HAP-1 (cell line): Measurements from ENCODE around the gene DDX55.

Experiments
- DNase-seq, 2 experiments: peaks; one replicate each; pipeline ENCODE4 v3.0.0-alpha.2; 2016 to 2020; ENCODE audit warnings: low spot score in 2 of 2
- H3K27me3 ChIP-seq: fragments of 250-450 bp; sonication (Bioruptor Pico); 2 replicates; pipeline ENCODE4 v1.5.1; 2020; ENCODE audit warnings: low read depth, mild to moderate bottlenecking, moderate library complexity
- H3K36me3 ChIP-seq: fragments of 250-450 bp; sonication (Bioruptor Pico); replicated peaks from 2 replicates; pipeline ENCODE4 v1.5.1; 2020; ENCODE audit warnings: mild to moderate bottlenecking
- H3K4me1 ChIP-seq: fragments of 250-450 bp; sonication (Bioruptor Pico); 2 replicates; pipeline ENCODE4 v1.5.1; 2020; ENCODE audit warnings: mild to moderate bottlenecking
- H3K4me3 ChIP-seq: fragments of 250-450 bp; sonication (Bioruptor Pico); 2 replicates; pipeline ENCODE4 v1.5.1; 2020; ENCODE audit warnings: mild to moderate bottlenecking, moderate library complexity
- H3K9me3 ChIP-seq: fragments of 250-450 bp; sonication (Bioruptor Pico); 2 replicates; pipeline ENCODE4 v1.5.1; 2020; ENCODE audit warnings: mild to moderate bottlenecking, moderate library complexity
- in situ Hi-C: fragments of 300-500 bp; cut with MboI; formaldehyde crosslinking; loops from 3 replicates; pipeline ENCODE4 v1.14.3; 2020; ENCODE audit warnings: low sequenced_read_pairs, inconsistent platforms, mixed read lengths

Gene DDX55

GRCh38 chr12:123621619-123622530 lies 20.0 kb downstream of the DDX55 start:
- no peak for DNase-seq
- Histone ChIP-seq H3K9me3 (no peaks in the 10 kb centered on the region), H3K4me3 (no peak overlapping the region), H3K4me1 (no peaks in the 10 kb centered on the region), H3K27me3 (no peaks in the 10 kb centered on the region), H3K36me3 (peaks cover 91% of the 10 kb centered on the region)
- in situ Hi-C loops, result loop anchor here (25.0 kb wide), 4 partner anchors 310 to 1110 kb away; partner anchors contain the start of gene ZCCHC8

- Histone ChIP-seq H3K4me3 (peak within 1 kb of the TSS; percentile 74), H3K27me3 (no peaks in the 10 kb centered on the region), H3K4me1 (peaks cover 4% of the 10 kb centered on the region), H3K36me3 (peaks cover 29% of the 10 kb centered on the region), H3K9me3 (no peaks in the 10 kb centered on the region)
- in situ Hi-C loops, result no loop called here
- peak; percentile 94 to 97 for DNase-seq
Measured at GRCh38 chr12:123633379-123634141, 31.7 kb downstream of the DDX55 start, which contains the start of the genes EIF2B1 and GTF2H3. Gene EIF2B1, minus strand, starts transcription at chr12:123633686. Its CDS starts 129 bp downstream, at chr12:123633557. Gene GTF2H3, plus strand, starts transcription at chr12:123633829. Its CDS starts 31 bp downstream, at chr12:123633860.

- in situ Hi-C loops, result no loop called here
- no peaks in the 10 kb centered on the region for H3K9me3 ChIP-seq
- DNase-seq, result peak in 1 of 2 experiments; percentile 12
- H3K36me3 ChIP-seq, result peaks cover 23% of the 10 kb centered on the region
- H3K27me3 ChIP-seq, result no peaks in the 10 kb centered on the region
- peaks cover 4% of the 10 kb centered on the region for H3K4me1 ChIP-seq
- H3K4me3 ChIP-seq, result peak overlapping the region; percentile 74
Measured at GRCh38 chr12:123634142-123634561, 32.3 kb downstream of the DDX55 start.

- Histone ChIP-seq H3K9me3 (no peaks in the 10 kb centered on the region), H3K4me3 (no peak overlapping the region), H3K27me3 (no peaks in the 10 kb centered on the region), H3K36me3 (peaks cover 72% of the 10 kb centered on the region), H3K4me1 (peaks cover 2% of the 10 kb centered on the region; the same call in 1 of the 2 replicates)
- no peak for DNase-seq
- in situ Hi-C loops, result no loop called here
Measured at GRCh38 chr12:123643911-123644310, 42.0 kb downstream of the DDX55 start.

- H3K4me3 ChIP-seq, result no peak overlapping the region
- no peak for DNase-seq
- H3K27me3 ChIP-seq, result no peaks in the 10 kb centered on the region
- H3K36me3 ChIP-seq, result peaks cover 80% of the 10 kb centered on the region
- no peaks in the 10 kb centered on the region for H3K9me3 ChIP-seq
- in situ Hi-C loops, result no loop called here
- no peaks in the 10 kb centered on the region; the same call in 1 of the 2 replicates for H3K4me1 ChIP-seq
Measured at GRCh38 chr12:123645380-123645779, 43.5 kb downstream of the DDX55 start.

DNA sequence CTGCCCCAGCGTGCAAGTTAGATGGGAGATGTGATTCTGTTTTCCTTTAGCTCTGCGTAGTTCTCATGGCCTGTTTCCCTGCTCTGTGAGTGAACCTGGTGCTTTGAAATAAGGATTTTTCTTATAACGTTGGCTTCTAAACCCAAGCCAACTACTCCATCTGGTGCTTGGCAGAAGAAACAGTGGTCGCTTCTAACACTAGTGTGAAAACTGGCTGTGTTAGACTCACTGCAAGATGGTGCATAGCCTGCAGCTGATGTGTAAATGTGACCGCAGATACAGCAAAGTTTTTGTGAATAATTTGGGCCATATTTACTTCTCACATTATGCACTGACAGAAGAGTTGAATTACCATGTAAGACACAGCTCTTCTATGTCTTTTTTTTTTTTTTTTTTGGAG lies 44.0 kb downstream of the DDX55 start:
- no peaks in the 10 kb centered on the region for H3K27me3 ChIP-seq
- DNase-seq, result no peak
- in situ Hi-C loops, result no loop called here
- no peaks in the 10 kb centered on the region for H3K4me1 ChIP-seq
- no peak overlapping the region for H3K4me3 ChIP-seq
- peaks cover 81% of the 10 kb centered on the region for H3K36me3 ChIP-seq
- no peaks in the 10 kb centered on the region for H3K9me3 ChIP-seq

- H3K4me1 ChIP-seq, result no peaks in the 10 kb centered on the region
- in situ Hi-C loops, result no loop called here
- DNase-seq, result no peak
- no peaks in the 10 kb centered on the region for H3K27me3 ChIP-seq
- H3K36me3 ChIP-seq, result peaks cover 86% of the 10 kb centered on the region
- H3K9me3 ChIP-seq, result no peaks in the 10 kb centered on the region
- no peak overlapping the region for H3K4me3 ChIP-seq
Measured at GRCh38 chr12:123648401-123648800, 46.5 kb downstream of the DDX55 start.

GRCh38 chr12:123654129-123654701 lies 52.3 kb downstream of the DDX55 start:
- H3K4me3 ChIP-seq, result no peak overlapping the region
- peaks cover 82% of the 10 kb centered on the region for H3K36me3 ChIP-seq
- H3K4me1 ChIP-seq, result no peaks in the 10 kb centered on the region
- DNase-seq, result no peak
- H3K27me3 ChIP-seq, result no peaks in the 10 kb centered on the region
- in situ Hi-C loops, result no loop called here
- no peaks in the 10 kb centered on the region for H3K9me3 ChIP-seq

DNA sequence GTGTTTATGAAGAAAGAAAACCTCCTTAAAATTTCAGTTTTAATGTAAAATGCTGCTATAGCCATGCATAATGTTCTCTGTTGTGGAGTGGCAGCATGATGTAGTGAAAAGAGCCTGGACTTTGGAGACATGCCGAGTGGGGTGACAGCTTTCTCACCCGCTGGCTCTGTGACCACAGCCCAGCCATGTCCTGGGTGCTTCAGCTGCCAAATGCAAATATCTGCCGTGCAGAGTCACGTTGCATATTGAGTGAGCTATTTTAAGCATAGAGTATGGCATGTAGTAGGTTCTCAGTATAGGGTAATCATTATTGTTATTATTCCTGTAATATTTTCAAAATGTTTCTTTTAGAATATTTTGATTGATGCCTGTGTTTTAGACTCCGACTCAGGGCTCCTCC lies 53.5 kb downstream of the DDX55 start:
- no peak overlapping the region for H3K4me3 ChIP-seq
- H3K4me1 ChIP-seq, result no peaks in the 10 kb centered on the region
- H3K36me3 ChIP-seq, result peaks cover 82% of the 10 kb centered on the region
- in situ Hi-C loops, result no loop called here
- no peaks in the 10 kb centered on the region for H3K9me3 ChIP-seq
- no peak for DNase-seq
- no peaks in the 10 kb centered on the region for H3K27me3 ChIP-seq

DNA sequence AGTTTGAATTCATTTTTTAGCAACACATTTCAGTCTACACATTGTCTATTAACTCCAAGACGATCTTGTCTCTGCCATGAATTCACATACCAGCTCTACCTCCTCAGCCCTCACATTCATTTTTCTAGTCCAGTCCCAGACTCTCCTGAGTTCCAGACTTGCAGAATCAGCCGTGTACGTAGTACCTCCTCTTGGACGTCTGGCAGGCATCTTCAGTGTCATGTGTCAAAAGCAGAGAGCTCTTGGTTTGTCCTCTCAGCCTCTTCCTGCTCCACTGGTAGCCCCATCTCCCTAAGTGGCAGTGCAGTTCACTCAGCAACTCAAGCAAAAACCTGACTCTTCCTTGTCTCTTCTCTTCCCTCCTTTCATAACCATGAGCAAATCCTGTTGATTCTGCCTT lies 54.5 kb downstream of the DDX55 start:
- Histone ChIP-seq H3K4me1 (no peaks in the 10 kb centered on the region), H3K4me3 (no peak overlapping the region), H3K36me3 (peaks cover 77% of the 10 kb centered on the region), H3K9me3 (no peaks in the 10 kb centered on the region), H3K27me3 (no peaks in the 10 kb centered on the region)
- no peak for DNase-seq
- in situ Hi-C loops, result no loop called here

GRCh38 chr12:123657211-123657610 lies 55.3 kb downstream of the DDX55 start:
- no peaks in the 10 kb centered on the region for H3K9me3 ChIP-seq
- no peak overlapping the region for H3K4me3 ChIP-seq
- no peaks in the 10 kb centered on the region for H3K4me1 ChIP-seq
- no peak for DNase-seq
- no peaks in the 10 kb centered on the region for H3K27me3 ChIP-seq
- in situ Hi-C loops, result no loop called here
- H3K36me3 ChIP-seq, result peaks cover 69% of the 10 kb centered on the region

DNA sequence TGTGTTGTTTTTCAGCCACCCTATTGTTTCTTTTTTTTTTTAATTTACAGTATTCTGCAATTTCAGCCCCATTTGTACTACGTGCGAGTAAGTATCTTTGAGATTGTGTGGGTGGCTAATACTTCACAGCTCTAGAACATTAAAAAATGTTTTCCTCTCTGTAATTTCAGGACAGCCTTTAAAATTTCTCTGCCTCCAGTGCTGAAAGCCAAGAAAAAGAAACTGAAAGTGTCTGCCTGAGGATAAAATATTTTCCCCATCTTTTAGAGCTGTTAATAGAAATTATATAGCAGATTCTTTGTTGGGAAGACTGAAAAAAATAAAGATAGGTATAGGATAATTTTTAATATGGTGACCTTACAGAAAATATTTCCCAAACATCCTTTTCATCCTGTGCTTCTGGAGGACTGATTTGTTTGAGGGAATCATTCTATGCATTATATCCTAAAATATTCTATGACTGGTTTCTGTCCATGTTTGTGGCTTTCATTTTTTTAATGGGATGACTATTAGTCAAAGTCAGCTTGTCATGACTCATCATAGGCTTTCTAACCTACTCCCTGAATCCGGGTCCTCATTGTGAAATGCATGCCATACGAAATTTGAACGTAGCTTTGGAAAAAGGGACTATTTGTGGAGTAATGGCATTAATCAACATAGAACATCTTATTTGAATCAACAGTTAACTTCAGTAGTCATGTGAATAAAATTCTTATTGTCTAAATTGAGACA lies 58.3 kb downstream of the DDX55 start:
- Histone ChIP-seq H3K4me3 (no peak overlapping the region), H3K4me1 (no peaks in the 10 kb centered on the region), H3K36me3 (peaks cover 56% of the 10 kb centered on the region), H3K9me3 (no peaks in the 10 kb centered on the region), H3K27me3 (no peaks in the 10 kb centered on the region)
- in situ Hi-C loops, result no loop called here
- DNase-seq, result no peak

DNA sequence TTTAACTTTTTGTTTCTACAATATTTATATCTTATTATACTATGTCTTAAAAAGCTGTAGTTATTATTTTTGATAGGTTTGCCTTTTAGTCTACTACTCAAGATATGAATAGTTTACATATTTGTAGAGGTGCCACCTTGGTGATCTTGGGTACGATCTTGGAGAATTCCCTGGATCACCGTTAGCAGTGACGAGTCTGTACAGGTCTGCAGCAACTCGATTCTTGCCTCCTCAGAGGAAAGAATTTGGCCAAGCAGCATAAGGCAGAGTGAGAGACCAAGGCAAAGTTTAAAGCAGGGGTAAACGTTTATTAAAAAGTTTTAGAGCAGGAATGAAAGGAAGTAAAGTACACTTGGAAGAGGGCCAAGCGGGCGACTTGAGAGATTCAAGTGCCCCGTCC lies 65.9 kb downstream of the DDX55 start:
- Histone ChIP-seq H3K9me3 (no peaks in the 10 kb centered on the region), H3K4me3 (no peak overlapping the region), H3K27me3 (no peaks in the 10 kb centered on the region), H3K36me3 (peaks cover 5% of the 10 kb centered on the region; the same call in 1 of the 2 replicates), H3K4me1 (no peaks in the 10 kb centered on the region)
- in situ Hi-C loops, result no loop called here
- DNase-seq, result no peak
